Hepatocyte (in vitro differentiated cells): Measurements from ENCODE around the gene TBCEL. TPM values are rescaled to one million over a fixed set of nuclear protein-coding genes. Genes with fewer than 3 reads are reported as not detected.
"Not testable (repeated sequence)": the region's sequence is repeated elsewhere in the genome, so short reads cannot be mapped to it uniquely, and the experiment has no call there.

ENCODE experiments used
- DNase-seq: peaks from one replicate; pipeline ENCODE4 v3.0.0-alpha.2; 2016; ENCODE audit warnings: low spot score
- H2AFZ ChIP-seq: fragments of 200-600 bp; sonication (generic); 2 replicates; pipeline ENCODE4 v1.6.0; 2016; ENCODE audit warnings: antibody characterized with exemption, mild to moderate bottlenecking
- H3K27ac ChIP-seq: fragments of 200-600 bp; sonication (generic); 2 replicates; pipeline ENCODE4 v1.5.1; 2016; ENCODE audit warnings: mild to moderate bottlenecking
- H3K27me3 ChIP-seq: fragments of 200-600 bp; sonication (generic); 2 replicates; pipeline ENCODE4 v1.6.1; 2016
- H3K36me3 ChIP-seq: fragments of 200-600 bp; sonication (generic); replicated peaks from 2 replicates; pipeline ENCODE4 v1.5.1; 2016; ENCODE audit warnings: low read depth; ENCODE audit not compliant: insufficient read depth
- H3K4me1 ChIP-seq: fragments of 200-600 bp; sonication (generic); 2 replicates; pipeline ENCODE4 v1.5.1; 2016; ENCODE audit warnings: mild to moderate bottlenecking, moderate library complexity; ENCODE audit not compliant: insufficient read depth
- H3K4me2 ChIP-seq: fragments of 200-600 bp; sonication (generic); 2 replicates; pipeline ENCODE4 v1.6.0; 2016
- H3K4me3 ChIP-seq: fragments of 200-600 bp; sonication (generic); 2 replicates; pipeline ENCODE4 v1.5.1; 2016; ENCODE audit warnings: mild to moderate bottlenecking
- H3K79me2 ChIP-seq: fragments of 200-600 bp; sonication (generic); 2 replicates; pipeline ENCODE4 v1.6.0; 2017; ENCODE audit warnings: mild to moderate bottlenecking
- H3K9me2 ChIP-seq: fragments of 200-600 bp; sonication (generic); replicated peaks from 2 replicates; pipeline ENCODE4 v1.6.0; 2017; ENCODE audit warnings: mild to moderate bottlenecking; ENCODE audit not compliant: insufficient read depth
- H3K9me3 ChIP-seq: fragments of 200-600 bp; sonication (generic); 2 replicates; pipeline ENCODE4 v1.5.1; 2016; ENCODE audit warnings: low read depth, mild to moderate bottlenecking
- H4K20me1 ChIP-seq: fragments of 200-600 bp; sonication (generic); 2 replicates; pipeline ENCODE4 v1.6.0; 2016; ENCODE audit warnings: mild to moderate bottlenecking; ENCODE audit not compliant: insufficient read depth, poor library complexity, severe bottlenecking
- CTCF ChIP-seq: fragments of 200-600 bp; sonication (generic); IDR thresholded peaks from 2 replicates; pipeline ENCODE4 v1.5.1; 2016; ENCODE audit warnings: antibody characterized with exemption, mild to moderate bottlenecking; ENCODE audit not compliant: poor library complexity
- EZH2 ChIP-seq: fragments of 200-600 bp; sonication (generic); IDR thresholded peaks from 2 replicates; pipeline ENCODE4 v1.6.1; 2016; ENCODE audit warnings: antibody characterized with exemption, mild to moderate bottlenecking, borderline replicate concordance
- EZH2phosphoT487 ChIP-seq: fragments of 200-600 bp; sonication (generic); IDR thresholded peaks from one replicate; pipeline ENCODE4 v1.6.1; 2018; ENCODE audit warnings: antibody characterized with exemption, mild to moderate bottlenecking, low read depth, moderate library complexity; ENCODE audit not compliant: unreplicated experiment, severe bottlenecking
- whole genome bisulfite sequencing: methylation state at CpG from one replicate; pipeline ENCODE4 v1.1.6; 2016; ENCODE audit warnings: low lambda C conversion rate; ENCODE audit errors: missing lambda C conversion rate; 5-methylcytosine and 5-hydroxymethylcytosine counted together
- polyA plus RNA-seq: library from polyadenylated mRNA; unstranded; fragments of >200 nt; fragmentation: Nextera tagmentation; extraction: Ambion mirVana; gene quantifications from 2 replicates; pipeline ENCODE4 v1.2.1, GENCODE V29; 2016
- total RNA-seq: library from RNA; depleted of rRNA; stranded (reverse); fragments of >200 nt; gene quantifications from 2 replicates; pipeline ENCODE4 v1.2.3, GENCODE V29; 2014

The TBCEL gene
- total and polyA plus RNA-seq, 2 experiments from 2014 or later, result 7.2 to 19.3 TPM

GRCh38 chr11:121018746-121019145, 5.2 kb upstream of the TBCEL start:
- no peaks in the 10 kb centered on the region for H3K9me2 ChIP-seq
- H4K20me1 ChIP-seq, result no peaks in the 10 kb centered on the region
- no peak overlapping the region for H3K4me2 ChIP-seq
- no peak overlapping the region for H2AFZ ChIP-seq
- TF ChIP-seq EZH2 (no peak), CTCF (no peak), EZH2phosphoT487 (no peak)
- H3K4me1 ChIP-seq, result no peaks in the 10 kb centered on the region
- H3K79me2 ChIP-seq, result no peaks in the 10 kb centered on the region
- no peak overlapping the region for H3K4me3 ChIP-seq
- WGBS, result 47% methylated on average over 1 of the region's 1 CpG
- H3K9me3 ChIP-seq, result no peaks in the 10 kb centered on the region
- H3K27ac ChIP-seq, result no peak overlapping the region
- no peak for DNase-seq
- no peaks in the 10 kb centered on the region for H3K36me3 ChIP-seq
- no peaks in the 10 kb centered on the region for H3K27me3 ChIP-seq

- not testable (repeated sequence) for DNase-seq
- WGBS, result 96% methylated on average over 16 of the region's 36 CpGs
These were observed 2.2 kb upstream of the TBCEL start for GRCh38 chr11:121021718-121022117.

GRCh38 chr11:121024989-121025388, 1.1 kb downstream of the TBCEL start:
- Histone ChIP-seq H2AFZ (no peak overlapping the region), H4K20me1 (peaks cover 5% of the 10 kb centered on the region), H3K36me3 (no peaks in the 10 kb centered on the region), H3K4me3 (peak overlapping the region; percentile 59), H3K27me3 (no peaks in the 10 kb centered on the region), H3K4me1 (peaks cover 15% of the 10 kb centered on the region), H3K79me2 (peaks cover 54% of the 10 kb centered on the region), H3K4me2 (peak overlapping the region; percentile 95), H3K27ac (no peak overlapping the region), H3K9me3 (no peaks in the 10 kb centered on the region), H3K9me2 (no peaks in the 10 kb centered on the region)
- TF ChIP-seq EZH2, result no peak
- TF ChIP-seq CTCF, result no peak
- TF ChIP-seq EZH2phosphoT487, result no peak
- DNase-seq, result peak; percentile 30
- WGBS, result 68% methylated on average over 3 of the region's 3 CpGs

More at GRCh38 chr11:121021718-121022117, 2.2 kb upstream of the TBCEL start:
- H3K36me3 ChIP-seq, H2AFZ ChIP-seq, H3K4me3 ChIP-seq, H3K9me2 ChIP-seq, H3K27me3 ChIP-seq, H4K20me1 ChIP-seq, H3K4me2 ChIP-seq, H3K9me3 ChIP-seq, H3K27ac ChIP-seq: not testable (repeated sequence)
- peaks cover 15% of the 10 kb centered on the region for H3K4me1 ChIP-seq
- peaks cover 27% of the 10 kb centered on the region for H3K79me2 ChIP-seq

GRCh38 chr11:121029153-121029552, 5.3 kb downstream of the TBCEL start:
- WGBS, result 67% methylated on average over 2 of the region's 2 CpGs
- no peak for DNase-seq
- peaks cover 78% of the 10 kb centered on the region for H3K79me2 ChIP-seq
- H3K4me3 ChIP-seq, result no peak overlapping the region
- no peak overlapping the region for H3K27ac ChIP-seq
- H3K9me2 ChIP-seq, result no peaks in the 10 kb centered on the region
- TF ChIP-seq EZH2phosphoT487 (no peak), EZH2 (no peak), CTCF (no peak)
- H3K27me3 ChIP-seq, result no peaks in the 10 kb centered on the region
- H3K9me3 ChIP-seq, result no peaks in the 10 kb centered on the region
- no peaks in the 10 kb centered on the region for H3K36me3 ChIP-seq
- peaks cover 15% of the 10 kb centered on the region for H3K4me1 ChIP-seq
- H4K20me1 ChIP-seq, result peaks cover 5% of the 10 kb centered on the region
- H2AFZ ChIP-seq, result no peak overlapping the region
- no peak overlapping the region for H3K4me2 ChIP-seq
